ENCODE data around the gene NT5E. TPM values are rescaled to one million over a fixed set of nuclear protein-coding genes. Genes with fewer than 3 reads are reported as not detected.

The NT5E gene
- total RNA-seq, 1 donor, result 593 TPM

- H3K4me3 ChIP-seq (ENCODE audit: low read depth, low read length), result no peak overlapping the region
- TF ChIP-seq, protein P1, sequence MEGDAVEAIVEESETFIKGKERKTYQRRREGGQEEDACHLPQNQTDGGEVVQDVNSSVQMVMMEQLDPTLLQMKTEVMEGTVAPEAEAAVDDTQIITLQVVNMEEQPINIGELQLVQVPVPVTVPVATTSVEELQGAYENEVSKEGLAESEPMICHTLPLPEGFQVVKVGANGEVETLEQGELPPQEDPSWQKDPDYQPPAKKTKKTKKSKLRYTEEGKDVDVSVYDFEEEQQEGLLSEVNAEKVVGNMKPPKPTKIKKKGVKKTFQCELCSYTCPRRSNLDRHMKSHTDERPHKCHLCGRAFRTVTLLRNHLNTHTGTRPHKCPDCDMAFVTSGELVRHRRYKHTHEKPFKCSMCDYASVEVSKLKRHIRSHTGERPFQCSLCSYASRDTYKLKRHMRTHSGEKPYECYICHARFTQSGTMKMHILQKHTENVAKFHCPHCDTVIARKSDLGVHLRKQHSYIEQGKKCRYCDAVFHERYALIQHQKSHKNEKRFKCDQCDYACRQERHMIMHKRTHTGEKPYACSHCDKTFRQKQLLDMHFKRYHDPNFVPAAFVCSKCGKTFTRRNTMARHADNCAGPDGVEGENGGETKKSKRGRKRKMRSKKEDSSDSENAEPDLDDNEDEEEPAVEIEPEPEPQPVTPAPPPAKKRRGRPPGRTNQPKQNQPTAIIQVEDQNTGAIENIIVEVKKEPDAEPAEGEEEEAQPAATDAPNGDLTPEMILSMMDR (IDR thresholded peaks at IDR 0.05; ENCODE audit: insufficient read depth, low read depth, low read length), result no peak
Measured at GRCh38 chr6:85404564-85405174, 45.2 kb upstream of the NT5E start.

DNA sequence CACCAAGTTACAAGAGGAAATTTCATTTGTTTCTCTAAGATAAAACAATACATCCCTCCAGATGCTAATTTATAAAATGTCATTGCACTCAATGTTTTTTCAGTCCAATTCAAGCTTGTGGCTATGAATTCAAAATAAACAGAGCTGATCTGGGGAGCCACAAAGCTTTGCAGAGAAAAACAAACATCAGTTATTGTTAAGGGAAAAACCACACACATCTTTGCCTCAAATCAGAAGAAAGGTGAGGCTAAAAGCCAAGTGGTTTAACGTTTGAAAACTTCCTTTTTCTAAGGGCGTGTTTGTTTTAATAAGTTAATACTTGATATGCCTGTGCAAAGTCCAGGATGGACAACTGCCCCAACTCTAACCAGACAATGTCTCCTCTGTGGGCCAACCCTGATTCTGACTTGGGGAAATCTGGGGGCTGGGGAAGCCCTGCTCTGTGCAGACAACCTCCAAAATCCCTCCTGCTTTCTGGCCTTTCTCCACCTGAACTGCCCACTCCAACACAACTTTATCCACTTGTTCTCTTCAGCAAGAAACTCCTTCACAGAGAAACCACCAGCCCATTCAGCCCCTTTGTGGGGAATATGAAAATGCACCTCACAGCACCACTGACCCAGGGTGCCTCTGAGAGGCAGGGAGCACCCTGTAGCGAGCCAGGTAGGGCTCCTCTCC, 44.6 kb upstream of the NT5E start:
- no peak overlapping the region for H3K4me3 ChIP-seq (ENCODE audit: low read depth, low read length)
- DNase-seq (ENCODE audit: low read depth), result no peak
- TF ChIP-seq, protein P1 (IDR thresholded peaks at IDR 0.05; ENCODE audit: insufficient read depth, low read depth, low read length), result no peak

More at GRCh38 chr6:85404564-85405174, 45.2 kb upstream of the NT5E start:
- DNase-seq (ENCODE audit: low read depth), result peak; percentile 82

DNA sequence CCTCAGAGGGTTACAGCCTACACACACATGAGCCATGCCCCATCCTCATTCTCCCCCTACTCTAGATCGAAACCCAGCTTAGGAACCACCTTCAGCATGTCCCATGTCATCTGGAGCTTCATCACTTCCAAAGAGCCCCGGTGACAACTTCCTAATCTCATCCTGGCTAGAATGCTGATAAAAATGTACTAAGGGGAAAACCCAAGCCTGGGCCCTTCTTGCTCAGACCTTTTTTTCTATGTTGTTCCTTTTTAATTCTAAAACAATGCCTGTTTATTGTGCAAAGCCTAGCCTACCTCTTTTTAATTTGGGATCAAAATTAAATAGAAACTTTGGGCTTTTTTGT, 44.1 kb upstream of the NT5E start:
- DNase-seq (ENCODE audit: low read depth), result no peak
- no peak overlapping the region for H3K4me3 ChIP-seq (ENCODE audit: low read depth, low read length)
- TF ChIP-seq, protein P1 (IDR thresholded peaks at IDR 0.05; ENCODE audit: insufficient read depth, low read depth, low read length), result no peak

- DNase-seq (ENCODE audit: low read depth), result no peak
- TF ChIP-seq, protein P1 (IDR thresholded peaks at IDR 0.05; ENCODE audit: insufficient read depth, low read depth, low read length), result no peak
- no peak overlapping the region for H3K4me3 ChIP-seq (ENCODE audit: low read depth, low read length)
Measured at GRCh38 chr6:85406641-85407075, 43.2 kb upstream of the NT5E start.

DNA sequence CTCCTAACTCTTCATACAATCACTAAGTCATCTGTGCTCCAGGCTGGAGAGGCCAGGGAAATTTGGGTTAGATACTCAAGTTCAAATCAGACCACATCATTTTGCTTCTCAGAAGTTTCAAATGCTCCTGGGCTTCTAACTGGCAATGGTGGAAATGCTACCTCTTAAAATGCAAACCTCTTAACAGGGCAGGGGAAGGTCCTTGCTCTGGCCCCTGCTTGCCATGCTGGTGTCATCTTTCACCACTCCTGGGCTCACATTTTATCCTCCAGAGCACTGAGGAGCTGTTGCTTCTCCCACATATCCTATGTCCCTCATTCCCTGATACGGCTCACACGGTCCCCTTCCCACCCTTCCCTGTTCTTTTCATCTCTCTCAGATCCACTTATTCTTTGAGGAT, 41.8 kb upstream of the NT5E start:
- DNase-seq (ENCODE audit: low read depth), result no peak
- TF ChIP-seq, protein P1 (IDR thresholded peaks at IDR 0.05; ENCODE audit: insufficient read depth, low read depth, low read length), result no peak
- H3K4me3 ChIP-seq (ENCODE audit: low read depth, low read length), result no peak overlapping the region

- DNase-seq (ENCODE audit: low read depth), result no peak
Measured at GRCh38 chr6:85412911-85413430, 36.9 kb upstream of the NT5E start.

More at GRCh38 chr6:85412911-85413430, 36.9 kb upstream of the NT5E start:
- H3K4me3 ChIP-seq (ENCODE audit: low read depth, low read length), result no peak overlapping the region
- TF ChIP-seq, protein P1 (IDR thresholded peaks at IDR 0.05; ENCODE audit: insufficient read depth, low read depth, low read length), result no peak

All from fibroblast of villous mesenchyme (primary cell).